Body of pancreas (tissue), 4 donors: Measurements from ENCODE around the gene ASPHD2. TPM values are rescaled to one million over a fixed set of nuclear protein-coding genes. Genes with fewer than 3 reads are reported as not detected.

Experiments
- ATAC-seq: fragments of 150-250 bp; one replicate; pipeline ENCODE4 v1.9.1; 2016
- DNase-seq, 4 donors: peaks; one replicate each; pipeline ENCODE4 v3.0.0-alpha.2; 2019
- H3K27ac ChIP-seq, 4 donors: fragments of 200-600 bp; sonication (generic); 1 replicate in 3 of 4; 2 replicates in 1 of 4; pipeline versions ENCODE4 v1.5.1 to v1.6.1; 2016 to 2019; ENCODE audit warnings: mild to moderate bottlenecking in 1 of 4, mixed read lengths in 1 of 4, moderate library complexity in 1 of 4
- H3K27me3 ChIP-seq, 2 donors: fragments of 200-600 bp; sonication (generic); one replicate each; pipeline ENCODE4 v1.6.0; 2016; ENCODE audit warnings: mild to moderate bottlenecking in 1 of 2
- H3K36me3 ChIP-seq, 2 donors: fragments of 200-600 bp; sonication (generic); replicated peaks in 1 of 2; 2 replicates each; pipeline ENCODE4 v1.5.1; 2016; ENCODE audit warnings: low read depth in 2 of 2; ENCODE audit not compliant: insufficient read depth in 1 of 2
- H3K4me1 ChIP-seq: fragments of 200-600 bp; sonication (generic); one replicate; pipeline ENCODE4 v1.6.0; 2016
- H3K4me3 ChIP-seq, 2 donors: fragments of 200-600 bp; sonication (generic); 1 replicate in 1 of 2; 2 replicates in 1 of 2; pipeline ENCODE4 v1.5.1; 2016 to 2019
- H3K9me3 ChIP-seq, 3 donors: fragments of 200-600 bp; sonication (generic); 1 replicate in 2 of 3; 2 replicates in 1 of 3; pipeline ENCODE4 v1.5.1; 2016
- POLR2A ChIP-seq, 3 donors: fragments of 450-650 bp; IDR thresholded peaks; one replicate each; pipeline ENCODE4 v1.6.1; 2016; ENCODE audit warnings: antibody characterized with exemption in 3 of 3, mild to moderate bottlenecking in 2 of 3
- WGBS, 2 donors: methylation state at CpG; one replicate each; pipeline ENCODE4 v1.1.5; 2017; 5-methylcytosine and 5-hydroxymethylcytosine counted together
- intact Hi-C: fragments of 100-400 bp; cut with DNase I; formaldehyde crosslinking; loops from one replicate; pipeline ENCODE4 v1.15.1; 2023
- total RNA-seq, 2 donors: library from RNA; depleted of rRNA; stranded (reverse); fragments of >200 nt; gene quantifications; one replicate each; pipeline ENCODE4 v1.1.0, GENCODE V29; 2016
- TF ChIP-seq, protein P1 (sequence below), 7 experiments: fragments of 450-650 bp in 4 of 7; fragments of 200-600 bp in 3 of 7; sonication (generic) in 3 of 7; IDR thresholded peaks; one replicate each; pipeline ENCODE4 v1.5.1; 2016 to 2019; ENCODE audit warnings: antibody characterized with exemption in 7 of 7

ASPHD2 gene
- total RNA-seq, 2 donors from 2014 or later: 0.33 to 1.6 TPM

DNA sequence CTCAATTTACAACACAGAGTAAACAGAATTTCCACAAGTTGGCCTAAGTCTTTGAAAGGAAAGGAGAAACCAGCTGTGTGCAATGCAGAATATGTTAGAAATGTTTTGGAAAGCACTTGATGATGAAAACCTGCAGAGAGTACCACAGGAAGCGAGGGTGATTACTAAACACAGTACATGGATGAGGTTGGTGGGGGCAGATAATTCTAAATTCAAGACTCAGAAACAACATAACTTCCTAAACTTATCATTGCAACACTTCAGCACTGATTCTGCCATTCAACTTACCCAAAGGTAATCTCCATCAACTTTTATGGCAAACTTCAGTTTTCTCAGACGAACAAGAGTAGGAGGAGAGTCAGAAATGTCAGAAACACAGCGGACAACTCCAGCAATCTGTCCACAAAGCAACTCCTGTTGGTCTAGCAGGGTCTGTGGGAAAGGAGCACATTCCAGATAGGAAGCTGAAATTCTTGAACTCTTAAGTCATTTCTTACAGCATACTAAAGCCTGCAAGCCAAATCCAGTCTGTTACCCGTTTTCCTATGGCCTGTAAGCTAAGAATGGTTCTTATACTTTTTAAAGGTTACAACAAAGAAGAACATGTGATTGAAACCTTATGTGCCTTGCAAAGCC, 47.8 kb downstream of the ASPHD2 start:
- 83 to 92% methylated on average over 4 of the region's 4 CpGs for WGBS, 2 donors
- H3K9me3 ChIP-seq: no peaks in the 10 kb centered on the region
- H3K4me1 ChIP-seq: peaks cover 34% of the 10 kb centered on the region
- H3K27me3 ChIP-seq: no peaks in the 10 kb centered on the region
- intact Hi-C loops: no loop called here
- peaks cover 5 to 20% of the 10 kb centered on the region in 2 donors for H3K36me3 ChIP-seq
- DNase-seq (no peak), ATAC-seq (no peak)
- no peak overlapping the region for H3K4me3 ChIP-seq
- TF ChIP-seq, protein P1, sequence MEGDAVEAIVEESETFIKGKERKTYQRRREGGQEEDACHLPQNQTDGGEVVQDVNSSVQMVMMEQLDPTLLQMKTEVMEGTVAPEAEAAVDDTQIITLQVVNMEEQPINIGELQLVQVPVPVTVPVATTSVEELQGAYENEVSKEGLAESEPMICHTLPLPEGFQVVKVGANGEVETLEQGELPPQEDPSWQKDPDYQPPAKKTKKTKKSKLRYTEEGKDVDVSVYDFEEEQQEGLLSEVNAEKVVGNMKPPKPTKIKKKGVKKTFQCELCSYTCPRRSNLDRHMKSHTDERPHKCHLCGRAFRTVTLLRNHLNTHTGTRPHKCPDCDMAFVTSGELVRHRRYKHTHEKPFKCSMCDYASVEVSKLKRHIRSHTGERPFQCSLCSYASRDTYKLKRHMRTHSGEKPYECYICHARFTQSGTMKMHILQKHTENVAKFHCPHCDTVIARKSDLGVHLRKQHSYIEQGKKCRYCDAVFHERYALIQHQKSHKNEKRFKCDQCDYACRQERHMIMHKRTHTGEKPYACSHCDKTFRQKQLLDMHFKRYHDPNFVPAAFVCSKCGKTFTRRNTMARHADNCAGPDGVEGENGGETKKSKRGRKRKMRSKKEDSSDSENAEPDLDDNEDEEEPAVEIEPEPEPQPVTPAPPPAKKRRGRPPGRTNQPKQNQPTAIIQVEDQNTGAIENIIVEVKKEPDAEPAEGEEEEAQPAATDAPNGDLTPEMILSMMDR (IDR thresholded peaks at IDR 0.05): no peak
- TF ChIP-seq POLR2A (IDR thresholded peaks at IDR 0.05): no peak
- H3K27ac ChIP-seq: no peak overlapping the region

DNA sequence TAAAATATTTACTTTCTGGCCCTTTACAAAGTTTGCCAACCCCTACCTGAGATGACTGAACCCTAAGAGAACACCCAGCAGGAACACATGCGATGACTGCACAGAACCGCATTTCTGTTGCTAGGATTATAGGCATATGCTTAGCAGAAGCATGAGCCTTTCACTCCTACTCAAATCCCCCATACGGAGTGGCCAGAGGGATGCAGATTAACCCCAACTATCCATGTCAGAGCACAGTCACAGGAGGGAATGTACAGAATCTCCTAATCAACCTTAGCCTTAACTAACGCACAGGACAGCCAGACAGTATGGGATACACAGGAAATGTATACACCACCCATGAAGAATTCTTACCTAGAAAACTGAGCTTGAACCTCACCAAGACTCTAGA, 48.3 kb downstream of the ASPHD2 start:
- intact Hi-C loops: no loop called here
- no peak for TF ChIP-seq POLR2A (IDR thresholded peaks at IDR 0.05)
- TF ChIP-seq, protein P1 (IDR thresholded peaks at IDR 0.05): no peak
- Histone ChIP-seq H3K36me3 (peaks cover 4 to 15% of the 10 kb centered on the region in 2 donors), H3K27me3 (no peaks in the 10 kb centered on the region), H3K4me1 (peaks cover 39% of the 10 kb centered on the region), H3K27ac (no peak overlapping the region), H3K9me3 (no peaks in the 10 kb centered on the region), H3K4me3 (no peak overlapping the region)
- DNase-seq: no peak
- ATAC-seq: no peak
- WGBS, 2 donors: 23 to 72% methylated on average over 4 of the region's 4 CpGs

DNA sequence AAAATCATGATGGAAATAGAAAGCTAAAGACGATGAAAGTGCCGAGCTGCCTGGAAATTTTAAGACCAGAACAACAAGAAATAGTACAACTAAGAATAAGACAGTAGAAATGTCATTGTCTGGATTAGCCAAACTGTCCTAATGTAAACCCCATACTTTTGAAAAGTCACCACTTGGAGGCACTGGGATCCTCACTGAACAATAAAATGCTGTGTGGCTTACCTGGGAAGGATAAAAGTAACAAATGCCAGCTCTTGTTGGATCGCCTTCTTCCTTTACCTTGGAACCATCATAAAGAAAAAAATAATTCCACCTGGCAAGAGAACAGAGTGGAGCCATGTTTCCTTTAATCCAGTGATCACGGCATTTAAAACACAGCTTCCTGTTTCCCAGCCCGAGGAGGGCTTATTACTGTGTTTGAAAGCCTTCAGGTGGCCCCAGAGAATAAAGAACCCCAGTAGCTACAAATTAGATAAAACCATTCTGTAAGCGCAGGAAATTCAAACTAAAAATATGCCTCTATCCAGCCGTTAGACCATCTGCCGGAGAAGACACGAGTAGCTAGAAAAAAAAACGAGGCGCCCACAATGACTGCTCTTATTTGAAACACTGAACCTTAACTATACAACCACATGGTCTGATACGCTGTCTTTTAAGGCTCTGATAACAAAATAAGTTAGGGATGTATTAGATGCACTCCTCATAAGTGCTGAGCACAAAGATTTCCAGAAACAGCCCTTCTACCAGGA, 50.2 kb downstream of the ASPHD2 start:
- peaks cover 0 to 9% of the 10 kb centered on the region in 2 donors for H3K36me3 ChIP-seq
- no peaks in the 10 kb centered on the region for H3K27me3 ChIP-seq
- H3K4me1 ChIP-seq: peaks cover 48% of the 10 kb centered on the region
- peak overlapping the region in 3 of 4 donors; percentile 41 to 68 (median 52) for H3K27ac ChIP-seq
- intact Hi-C loops: no loop called here
- no peaks in the 10 kb centered on the region for H3K9me3 ChIP-seq
- H3K4me3 ChIP-seq: peak overlapping the region in 1 of 2 donors; percentile 0
- TF ChIP-seq POLR2A (IDR thresholded peaks at IDR 0.05): no peak
- TF ChIP-seq, protein P1 (IDR thresholded peaks at IDR 0.05): peak in 4 of 7 experiments; percentile 14 to 25 (median 18)
- DNase-seq (no peak), ATAC-seq (no peak)
- 21 to 26% methylated on average over 12 of the region's 12 CpGs for WGBS, 2 donors

DNA sequence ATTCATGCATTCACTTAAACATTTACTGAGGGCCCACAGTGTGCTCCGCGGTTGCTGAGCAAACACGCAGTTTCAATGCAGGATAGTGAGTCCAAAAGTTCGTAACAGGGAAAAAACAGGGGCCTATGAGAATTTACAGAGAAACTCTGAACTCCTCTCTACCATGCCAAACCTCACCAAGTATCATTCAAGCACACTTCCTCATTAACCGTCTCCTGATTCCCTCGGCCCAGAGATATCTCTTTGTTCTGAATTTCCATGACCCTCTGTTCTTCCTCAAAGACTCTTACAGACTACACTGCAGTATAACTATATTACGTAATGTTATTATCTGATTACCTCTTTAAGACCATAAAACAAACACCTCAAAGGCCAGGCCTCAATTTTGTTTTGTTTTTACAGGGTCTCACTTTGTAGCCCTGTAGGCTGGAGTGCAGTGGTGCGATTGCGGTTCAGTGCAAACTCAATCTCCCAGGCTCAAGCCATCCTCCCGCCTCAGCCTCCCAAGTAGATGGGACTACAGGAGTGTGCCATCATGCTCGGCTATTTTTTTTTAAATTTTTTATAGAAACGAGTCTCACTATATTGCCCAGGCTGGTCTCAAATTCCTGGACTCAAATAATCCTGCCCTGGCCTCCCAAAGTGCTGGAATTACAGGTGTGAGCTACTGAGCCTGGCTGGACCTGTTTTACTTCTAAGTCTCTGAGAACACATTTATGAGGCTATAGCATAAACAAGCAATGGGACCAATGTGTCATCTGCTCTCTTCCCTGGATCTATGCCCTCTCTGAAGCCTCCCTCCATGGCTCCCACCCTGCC, 50.9 kb downstream of the ASPHD2 start:
- 37 to 38% methylated on average over 12 of the region's 12 CpGs for WGBS, 2 donors
- H3K27ac ChIP-seq: peak overlapping the region in 3 of 4 donors; percentile 41 to 68 (median 52)
- peaks cover 55% of the 10 kb centered on the region for H3K4me1 ChIP-seq
- ATAC-seq (no peak), DNase-seq (no peak)
- no peaks in the 10 kb centered on the region for H3K9me3 ChIP-seq
- H3K27me3 ChIP-seq: no peaks in the 10 kb centered on the region
- peaks cover 0 to 7% of the 10 kb centered on the region in 2 donors for H3K36me3 ChIP-seq
- intact Hi-C loops: no loop called here
- TF ChIP-seq POLR2A (IDR thresholded peaks at IDR 0.05): no peak
- TF ChIP-seq, protein P1 (IDR thresholded peaks at IDR 0.05): no peak
- peak overlapping the region in 1 of 2 donors; percentile 0 for H3K4me3 ChIP-seq
